K562 (cell line): ENCODE results near the gene GGT5. TPM values are rescaled to one million over a fixed set of nuclear protein-coding genes. Genes with fewer than 3 reads are reported as not detected.

Experiments used
- ATAC-seq: fragments of 200-7000 bp; cut with Tn5 transposase; 3 replicates; pipeline ENCODE4 v1.9.1; 2020; ENCODE audit warnings: moderate library complexity
- BruUV-seq: library from RNA; stranded (reverse); fragments of 400-500 nt; replicated peaks from 2 replicates; lab custom pipeline; 2021; lab: Mats Ljungman, UMichigan
- CTCF ChIA-PET: fragments of 300-600 bp; formaldehyde crosslinking; extraction: SDS; loops from one replicate; lab custom pipeline; 2021; ENCODE audit warnings: low intra/inter-chr PET ratio; lab: Yijun Ruan, JAX
- POLR2A ChIA-PET: fragments of 300-600, 350-650 bp; sonication (Branson Sonifier 250); formaldehyde crosslinking; extraction: SDS; loops from one replicate; lab custom pipeline; 2021; ENCODE audit warnings: antibody characterized with exemption, inconsistent platforms; lab: Yijun Ruan, JAX
- DNase-seq, 4 experiments: peaks; one replicate each; pipeline versions ENCODE4 v3.0.0 to v3.0.0-alpha.2; 2011 to 2018; ENCODE audit warnings: low spot score in 3 of 4, mixed read lengths in 3 of 4; ENCODE audit errors: extremely low read depth in 1 of 4
- FAIRE-seq: peaks from 2 replicates; lab custom pipeline; 2011; peaks lifted over from hg19 to GRCh38; lab: Jason Lieb, UNC
- H2AFZ ChIP-seq: 2 replicates; pipeline ENCODE4 v1.6.0; 2011; ENCODE audit warnings: low read depth, low read length, control low read depth, inconsistent platforms
- H3K27ac ChIP-seq: fragments of 200-600 bp; 3 replicates; pipeline ENCODE4 v1.8.0; 2011; ENCODE audit warnings: low read depth, mild to moderate bottlenecking, control low read depth, inconsistent platforms, low read length, moderate library complexity, mixed read lengths; ENCODE audit errors: extremely low read depth
- H3K27me3 ChIP-seq, 2 experiments: fragments of 300-600 bp in 1 of 2; 2 replicates in 1 of 2; 3 replicates in 1 of 2; pipeline versions ENCODE4 v1.6.0 to v1.8.0; 2011; ENCODE audit warnings: inconsistent platforms in 2 of 2, low read length in 2 of 2, mild to moderate bottlenecking in 1 of 2, mixed read lengths in 1 of 2, moderate library complexity in 1 of 2; ENCODE audit not compliant: control insufficient read depth in 2 of 2, insufficient read depth in 2 of 2
- H3K36me3 ChIP-seq: fragments of 300-600 bp; 3 replicates; pipeline ENCODE4 v1.8.0; 2011; ENCODE audit warnings: mild to moderate bottlenecking, low read length, inconsistent platforms; ENCODE audit not compliant: control insufficient read depth, insufficient read depth
- H3K4me1 ChIP-seq, 2 experiments: fragments of 200-600 bp in 1 of 2; replicated peaks in 1 of 2; 2 replicates in 1 of 2; 3 replicates in 1 of 2; pipeline versions ENCODE4 v1.5.1 to v1.8.0; 2011; ENCODE audit warnings: inconsistent platforms in 2 of 2, low read length in 2 of 2, mild to moderate bottlenecking in 1 of 2, mixed read lengths in 1 of 2, moderate library complexity in 1 of 2; ENCODE audit not compliant: control insufficient read depth in 2 of 2, insufficient read depth in 2 of 2
- H3K4me2 ChIP-seq: 2 replicates; pipeline ENCODE4 v1.6.1; 2011; ENCODE audit warnings: low read length, control low read depth, inconsistent platforms, mixed read lengths; ENCODE audit not compliant: insufficient read depth
- H3K4me3 ChIP-seq: fragments of 200-600 bp; sonication (generic), shearing (Covaris generic); 2 replicates; pipeline ENCODE4 v1.5.1; 2016; ENCODE audit warnings: control low read depth, inconsistent platforms
- H3K79me2 ChIP-seq: fragments of 200-600 bp; 3 replicates; pipeline ENCODE4 v1.8.0; 2011; ENCODE audit warnings: low read length, inconsistent platforms; ENCODE audit not compliant: control insufficient read depth, insufficient read depth
- H3K9ac ChIP-seq, 2 experiments: 2 replicates each; pipeline versions ENCODE4 v1.6.0 to v1.6.1; 2011; ENCODE audit warnings: low read depth in 2 of 2, low read length in 2 of 2, control low read depth in 1 of 2, inconsistent platforms in 1 of 2, mild to moderate bottlenecking in 1 of 2, mixed read lengths in 1 of 2; ENCODE audit not compliant: insufficient read depth in 1 of 2
- H3K9me1 ChIP-seq: one replicate; pipeline ENCODE4 v1.6.0; 2011; ENCODE audit warnings: inconsistent platforms, mild to moderate bottlenecking, low read length, moderate library complexity; ENCODE audit not compliant: control insufficient read depth, insufficient read depth
- H3K9me3 ChIP-seq: replicated peaks from 2 replicates; pipeline ENCODE4 v1.5.1; 2011; ENCODE audit warnings: low read depth, low read length, inconsistent platforms; ENCODE audit not compliant: control insufficient read depth, insufficient read depth
- H4K20me1 ChIP-seq: replicated peaks from 2 replicates; pipeline ENCODE4 v1.6.1; 2011; ENCODE audit warnings: low read length, inconsistent platforms, mixed read lengths; ENCODE audit not compliant: control insufficient read depth, insufficient read depth
- BRF1 ChIP-seq: IDR thresholded peaks from 3 replicates; pipeline ENCODE4 v1.6.1; 2011; ENCODE audit warnings: borderline replicate concordance, mild to moderate bottlenecking; ENCODE audit not compliant: insufficient read length; ENCODE audit errors: extremely low read depth
- CAMTA2 ChIP-seq: fragments of 250-450 bp; sonication (Bioruptor Pico); conservative IDR thresholded peaks from 2 replicates; pipeline ENCODE4 v1.5.1; 2022
- ILK ChIP-seq: fragments of 450-650 bp; IDR thresholded peaks from 2 replicates; pipeline ENCODE4 v1.6.1; 2016; ENCODE audit warnings: missing genetic modification characterization, low read depth, mild to moderate bottlenecking, missing compliant biosample characterization, moderate library complexity, borderline replicate concordance
- NFIC ChIP-seq: fragments of 450-650 bp; IDR thresholded peaks from 2 replicates; pipeline ENCODE4 v1.6.1; 2017; ENCODE audit warnings: mild to moderate bottlenecking, inconsistent platforms
- NR2C1 ChIP-seq, 2 experiments: fragments of 450-650 bp; IDR thresholded peaks; 2 replicates each; pipeline ENCODE4 v1.6.1; 2017; ENCODE audit warnings: mild to moderate bottlenecking in 2 of 2, antibody characterized with exemption in 1 of 2, inconsistent platforms in 1 of 2, missing compliant biosample characterization in 1 of 2, missing genetic modification characterization in 1 of 2
- NR2C2 ChIP-seq, 2 experiments: fragments of 200-800 bp in 1 of 2; sonication (Bioruptor generic) in 1 of 2; sonication (generic) in 1 of 2; formaldehyde crosslinking in 1 of 2; IDR thresholded peaks; 2 replicates each; pipeline versions ENCODE4 v1.6.1 to v1.8.0; 2016 to 2022; ENCODE audit warnings: mild to moderate bottlenecking in 1 of 2, missing compliant biosample characterization in 1 of 2, missing genetic modification characterization in 1 of 2, missing genetic modification reagents in 1 of 2
- SAFB ChIP-seq: fragments of 200-400 bp; formaldehyde crosslinking; IDR thresholded peaks from 2 replicates; pipeline ENCODE4 v1.6.1; 2017; ENCODE audit warnings: low read depth, low read length, borderline replicate concordance
- TSC22D4 ChIP-seq: fragments of 450-650 bp; IDR thresholded peaks from 2 replicates; pipeline ENCODE4 v1.6.1; 2016; ENCODE audit warnings: missing genetic modification characterization, missing biosample characterization, control low read depth
- XRCC4 ChIP-seq: IDR thresholded peaks from one replicate; pipeline ENCODE4 v1.6.1; 2011; ENCODE audit not compliant: insufficient read depth, insufficient read length; ENCODE audit errors: extremely low read depth
- ZC3H4 ChIP-seq: sonication (generic); formaldehyde crosslinking; IDR thresholded peaks from 2 replicates; pipeline ENCODE4 v1.9.0; 2021; ENCODE audit warnings: missing genetic modification reagents, borderline replicate concordance
- WGBS: fragments of 100-300 bp; shearing (Covaris generic); methylation state at CpG from one replicate; pipeline ENCODE4 v1.1.6; 2016; ENCODE audit warnings: low coverage, mixed read lengths; ENCODE audit not compliant: insufficient coverage; ENCODE audit errors: missing lambda C conversion rate; 5-methylcytosine and 5-hydroxymethylcytosine counted together
- in situ Hi-C: fragments of 300-500 bp; cut with MboI; formaldehyde crosslinking; loops from 4 replicates; pipeline ENCODE4 v1.15.0; 2018; ENCODE audit warnings: inconsistent platforms, mixed read lengths
- intact Hi-C: fragments of 100-400 bp; cut with micrococcal nuclease; formaldehyde crosslinking; loops from 2 replicates; pipeline ENCODE4 v1.14.2; 2022
- polyA plus RNA-seq, 8 experiments: library from polyadenylated mRNA; depleted of rRNA in 4 of 8; stranded (reverse) in 5 of 8; unstranded in 3 of 8; fragments of >200 nt; fragmentation: Nextera tagmentation in 2 of 8; fragmentation: Illumina TruSeq in 1 of 8; extraction: Ambion mirVana in 2 of 8; extraction: Trizol in 1 of 8; gene quantifications; 2 replicates each; pipeline versions ENCODE4 v1.2.1 to v1.2.3, GENCODE V29; 2011 to 2014; ENCODE audit warnings: inconsistent platforms in 1 of 8, missing spikeins in 1 of 8
- total RNA-seq, 7 experiments: library from RNA; depleted of rRNA in 6 of 7; stranded (reverse); fragments of >200 nt in 6 of 7; fragmentation: Illumina TruSeq in 2 of 7; extraction: Trizol in 2 of 7; gene quantifications; 2 replicates each; pipeline versions ENCODE4 v1.2.1 to v1.2.3, GENCODE V29; 2011 to 2021; ENCODE audit warnings: low replicate concordance in 1 of 7
- TF ChIP-seq, protein P1 (sequence below): IDR thresholded peaks from 2 replicates; pipeline ENCODE4 v1.6.1; 2014; ENCODE audit warnings: antibody characterized with exemption
- TF ChIP-seq, protein P2 (sequence below): sonication (generic); formaldehyde crosslinking; IDR thresholded peaks from 2 replicates; pipeline ENCODE4 v1.8.1; 2022; ENCODE audit warnings: missing genetic modification reagents
- TF ChIP-seq, protein P3 (sequence below): fragments of 250-450 bp; sonication (Bioruptor Pico); IDR thresholded peaks from 2 replicates; pipeline ENCODE4 v1.8.0; 2021; ENCODE audit warnings: borderline replicate concordance, mild to moderate bottlenecking, moderate library complexity; ENCODE audit not compliant: poor library complexity, severe bottlenecking

The GGT5 gene
- total and polyA plus RNA-seq, 9 of the 15 experiments (the other 6 are each of a cell fraction or from before 2014, with no cell fraction given) = 0.07 to 0.69 (median 0.18) TPM; not detected in 4

DNA sequence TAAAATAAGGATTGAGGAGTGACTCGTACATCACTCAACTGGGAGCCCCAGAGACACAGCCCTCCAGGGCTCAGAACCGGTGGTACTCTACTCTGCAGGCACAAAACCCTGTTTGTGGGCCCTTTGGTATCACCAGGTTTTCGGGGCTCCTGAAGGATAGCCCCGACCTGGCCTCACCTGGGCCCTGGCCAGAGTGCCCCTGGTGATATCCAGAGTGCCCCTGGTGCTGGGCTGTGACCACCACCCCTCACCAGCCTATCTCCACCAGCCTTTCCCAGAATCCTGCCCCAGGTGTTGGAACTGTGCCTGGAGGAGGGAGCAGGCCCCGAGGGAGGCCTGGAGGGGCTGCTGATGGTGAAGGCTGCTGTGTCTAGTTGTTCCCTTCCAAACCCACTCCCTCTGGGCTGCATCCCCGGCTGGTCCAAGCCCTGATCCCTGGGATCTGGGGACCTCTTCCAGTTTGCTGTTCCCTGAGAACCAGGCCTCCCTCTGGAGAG, 2.2 kb upstream of the GGT5 start:
- H3K79me2 ChIP-seq = no peaks in the 10 kb centered on the region
- H4K20me1 ChIP-seq = no peaks in the 10 kb centered on the region
- H3K36me3 ChIP-seq = no peaks in the 10 kb centered on the region
- H3K27me3 ChIP-seq = no peaks in the 10 kb centered on the region
- DNase-seq (peak in 1 of 4 experiments; percentile 1), ATAC-seq (no peak), FAIRE-seq (no peak)
- H3K9ac ChIP-seq = no peak overlapping the region
- no peak overlapping the region for H3K27ac ChIP-seq
- peaks cover 0 to 29% of the 10 kb centered on the region in 2 experiments; a peak in 2 of 5 replicates for H3K4me1 ChIP-seq
- intact Hi-C loops (loop anchor here (2.0 kb wide), 1 partner anchor 58 kb away; no protein-coding TSS in a partner anchor), in situ Hi-C loops (no loop called here)
- H3K4me2 ChIP-seq = no peak overlapping the region
- ChIA-PET CTCF (interaction anchor here (1.6 kb wide), 1 partner anchor 57 kb away, joined by 11 read pairs; no protein-coding TSS in a partner anchor), POLR2A (no interaction called here)
- no peak overlapping the region for H2AFZ ChIP-seq
- H3K4me3 ChIP-seq = no peak overlapping the region
- H3K9me1 ChIP-seq = no peaks in the 10 kb centered on the region
- BruUV-seq = no TSS peak
- 54% methylated on average over 5 of the region's 6 CpGs for WGBS
- no peaks in the 10 kb centered on the region for H3K9me3 ChIP-seq
- TF ChIP-seq SAFB (no peak), ZC3H4 (CRISPR knock-in tag) (no peak), NFIC (no peak), NR2C2 (CRISPR knock-in tag; IDR thresholded peaks at IDR 0.05) (no peak), NR2C2 (tag; IDR thresholded peaks at IDR 0.05) (no peak), ILK (tag) (no peak), NR2C1 (IDR thresholded peaks at IDR 0.05) (no peak), NR2C1 (tag; IDR thresholded peaks at IDR 0.05) (no peak), CAMTA2 (CRISPR knock-in tag) (no peak), XRCC4 (no peak), TSC22D4 (no peak), BRF1 (no peak)
- TF ChIP-seq, protein P1, sequence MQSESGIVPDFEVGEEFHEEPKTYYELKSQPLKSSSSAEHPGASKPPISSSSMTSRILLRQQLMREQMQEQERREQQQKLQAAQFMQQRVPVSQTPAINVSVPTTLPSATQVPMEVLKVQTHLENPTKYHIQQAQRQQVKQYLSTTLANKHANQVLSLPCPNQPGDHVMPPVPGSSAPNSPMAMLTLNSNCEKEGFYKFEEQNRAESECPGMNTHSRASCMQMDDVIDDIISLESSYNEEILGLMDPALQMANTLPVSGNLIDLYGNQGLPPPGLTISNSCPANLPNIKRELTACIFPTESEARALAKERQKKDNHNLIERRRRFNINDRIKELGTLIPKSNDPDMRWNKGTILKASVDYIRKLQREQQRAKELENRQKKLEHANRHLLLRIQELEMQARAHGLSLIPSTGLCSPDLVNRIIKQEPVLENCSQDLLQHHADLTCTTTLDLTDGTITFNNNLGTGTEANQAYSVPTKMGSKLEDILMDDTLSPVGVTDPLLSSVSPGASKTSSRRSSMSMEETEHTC = no peak
- TF ChIP-seq, protein P2, sequence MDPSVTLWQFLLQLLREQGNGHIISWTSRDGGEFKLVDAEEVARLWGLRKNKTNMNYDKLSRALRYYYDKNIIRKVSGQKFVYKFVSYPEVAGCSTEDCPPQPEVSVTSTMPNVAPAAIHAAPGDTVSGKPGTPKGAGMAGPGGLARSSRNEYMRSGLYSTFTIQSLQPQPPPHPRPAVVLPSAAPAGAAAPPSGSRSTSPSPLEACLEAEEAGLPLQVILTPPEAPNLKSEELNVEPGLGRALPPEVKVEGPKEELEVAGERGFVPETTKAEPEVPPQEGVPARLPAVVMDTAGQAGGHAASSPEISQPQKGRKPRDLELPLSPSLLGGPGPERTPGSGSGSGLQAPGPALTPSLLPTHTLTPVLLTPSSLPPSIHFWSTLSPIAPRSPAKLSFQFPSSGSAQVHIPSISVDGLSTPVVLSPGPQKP (CRISPR knock-in tag) = no peak
- TF ChIP-seq, protein P3, sequence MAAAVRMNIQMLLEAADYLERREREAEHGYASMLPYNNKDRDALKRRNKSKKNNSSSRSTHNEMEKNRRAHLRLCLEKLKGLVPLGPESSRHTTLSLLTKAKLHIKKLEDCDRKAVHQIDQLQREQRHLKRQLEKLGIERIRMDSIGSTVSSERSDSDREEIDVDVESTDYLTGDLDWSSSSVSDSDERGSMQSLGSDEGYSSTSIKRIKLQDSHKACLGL (CRISPR knock-in tag) = no peak
